OCI-LY3 (cell line): ENCODE measurements around the gene NOL11.
"Not testable (repeated sequence)": the region's sequence is repeated elsewhere in the genome, so short reads cannot be mapped to it uniquely, and the experiment has no call there.

Experiments used
- H2AFZ ChIP-seq: fragments of 200-600, 300-600 bp; shearing (Covaris generic); 2 replicates; pipeline ENCODE4 v1.6.0; 2014; ENCODE audit warnings: antibody characterized with exemption, low read depth, low read length
- H3K27ac ChIP-seq: fragments of 200-600, 300-600 bp; sonication (generic); 2 replicates; pipeline ENCODE4 v1.5.1; 2014; ENCODE audit warnings: mild to moderate bottlenecking, low read length, moderate library complexity, mixed read lengths
- H3K27me3 ChIP-seq: fragments of 200-600, 300-600 bp; sonication (generic); 2 replicates; pipeline ENCODE4 v1.6.1; 2014; ENCODE audit warnings: low read depth, low read length, mixed read lengths
- H3K36me3 ChIP-seq: fragments of 200-600, 300-600 bp; sonication (generic); replicated peaks from 2 replicates; pipeline ENCODE3; 2014; ENCODE audit warnings: low read depth, low read length, mixed read lengths
- H3K4me1 ChIP-seq: fragments of 300-600, 200-600 bp; sonication (generic); 2 replicates; pipeline ENCODE4 v1.6.1; 2014; ENCODE audit warnings: low read length, mixed read lengths
- H3K4me2 ChIP-seq: fragments of 200-600, 300-600 bp; sonication (generic); 2 replicates; pipeline ENCODE4 v1.6.1; 2014; ENCODE audit warnings: low read length, mixed read lengths
- H3K4me3 ChIP-seq: fragments of 300-600, 200-600 bp; sonication (generic); 2 replicates; pipeline ENCODE4 v1.5.1; 2014; ENCODE audit warnings: antibody characterized with exemption, mild to moderate bottlenecking, low read length, moderate library complexity
- H3K79me2 ChIP-seq: fragments of 300-600, 200-600 bp; shearing (Covaris generic); 2 replicates; pipeline ENCODE4 v1.6.1; 2014; ENCODE audit warnings: mild to moderate bottlenecking, low read length, mixed read lengths
- H3K9ac ChIP-seq: fragments of 300-600, 200-600 bp; shearing (Covaris generic); 2 replicates; pipeline ENCODE4 v1.6.0; 2014; ENCODE audit warnings: mild to moderate bottlenecking, low read length, moderate library complexity
- H3K9me3 ChIP-seq: fragments of 200-600, 300-600 bp; shearing (Covaris generic); 2 replicates; pipeline ENCODE4 v1.6.1; 2014; ENCODE audit warnings: low read length, mixed read lengths; ENCODE audit not compliant: insufficient read depth
- H4K20me1 ChIP-seq: fragments of 200-600, 300-600 bp; sonication (generic); 2 replicates; pipeline ENCODE4 v1.6.1; 2016; ENCODE audit warnings: low read length, mixed read lengths; ENCODE audit not compliant: insufficient read depth
- CTCF ChIP-seq: fragments of 200-600, 300-600 bp; sonication (generic); IDR thresholded peaks from 2 replicates; pipeline ENCODE4 v1.5.1; 2014; ENCODE audit warnings: antibody characterized with exemption, low read length, low read depth
- EZH2phosphoT487 ChIP-seq: fragments of 200-600 bp; shearing (Covaris generic); IDR thresholded peaks from 2 replicates; pipeline ENCODE4 v1.6.1; 2018; ENCODE audit warnings: antibody characterized with exemption, mixed run types, low read depth

The NOL11 gene

GRCh38 chr17:67725373-67725791 lies 7.6 kb downstream of the NOL11 start:
- Histone ChIP-seq H3K4me2 (no peak overlapping the region), H3K4me1 (no peaks in the 10 kb centered on the region), H3K27me3 (no peaks in the 10 kb centered on the region), H3K9ac (no peak overlapping the region), H2AFZ (no peak overlapping the region), H4K20me1 (no peaks in the 10 kb centered on the region), H3K27ac (no peak overlapping the region), H3K79me2 (peaks cover 21% of the 10 kb centered on the region), H3K9me3 (no peaks in the 10 kb centered on the region), H3K4me3 (no peak overlapping the region), H3K36me3 (peaks cover 57% of the 10 kb centered on the region)
- TF ChIP-seq CTCF (no peak), EZH2phosphoT487 (no peak)

GRCh38 chr17:67725807-67726206 lies 8.1 kb downstream of the NOL11 start:
- Histone ChIP-seq H3K4me1 (no peaks in the 10 kb centered on the region), H3K9ac (no peak overlapping the region), H3K9me3 (no peaks in the 10 kb centered on the region), H3K36me3 (peaks cover 56% of the 10 kb centered on the region), H2AFZ (no peak overlapping the region), H3K27me3 (no peaks in the 10 kb centered on the region), H4K20me1 (no peaks in the 10 kb centered on the region), H3K4me2 (no peak overlapping the region), H3K79me2 (peaks cover 17% of the 10 kb centered on the region), H3K27ac (no peak overlapping the region), H3K4me3 (no peak overlapping the region)
- TF ChIP-seq EZH2phosphoT487, result no peak
- TF ChIP-seq CTCF, result no peak

GRCh38 chr17:67727152-67728039 lies 9.7 kb downstream of the NOL11 start:
- not testable (repeated sequence) for H3K4me1 ChIP-seq, H4K20me1 ChIP-seq, H3K9ac ChIP-seq, H3K4me2 ChIP-seq, H2AFZ ChIP-seq, H3K27me3 ChIP-seq, H3K4me3 ChIP-seq, H3K9me3 ChIP-seq, H3K27ac ChIP-seq
- H3K79me2 ChIP-seq, result peaks cover 17% of the 10 kb centered on the region
- H3K36me3 ChIP-seq, result peaks cover 53% of the 10 kb centered on the region

GRCh38 chr17:67729903-67730302 lies 12.2 kb downstream of the NOL11 start:
- no peaks in the 10 kb centered on the region for H3K27me3 ChIP-seq
- H3K4me3 ChIP-seq, result no peak overlapping the region
- no peaks in the 10 kb centered on the region for H3K9me3 ChIP-seq
- H3K4me2 ChIP-seq, result no peak overlapping the region
- no peak overlapping the region for H2AFZ ChIP-seq
- no peak overlapping the region for H3K27ac ChIP-seq
- no peaks in the 10 kb centered on the region for H3K4me1 ChIP-seq
- H3K79me2 ChIP-seq, result peaks cover 29% of the 10 kb centered on the region
- no peak for TF ChIP-seq EZH2phosphoT487
- TF ChIP-seq CTCF, result no peak
- no peak overlapping the region for H3K9ac ChIP-seq
- peaks cover 63% of the 10 kb centered on the region for H3K36me3 ChIP-seq
- H4K20me1 ChIP-seq, result no peaks in the 10 kb centered on the region
